GM12878 (cell line): ENCODE measurements around the gene TCEAL4. TPM values are rescaled to one million over a fixed set of nuclear protein-coding genes. Genes with fewer than 3 reads are reported as not detected.

Source experiments
- CBFB ChIP-seq: IDR thresholded peaks from 2 replicates; pipeline ENCODE4 v1.6.1; 2016; ENCODE audit warnings: antibody characterized with exemption, low read depth
- KDM1A ChIP-seq: fragments of 200-600 bp; sonication (generic); IDR thresholded peaks from 2 replicates; pipeline ENCODE4 v1.6.1; 2016; ENCODE audit warnings: borderline replicate concordance
- MEF2A ChIP-seq: IDR thresholded peaks from 2 replicates; pipeline ENCODE4 v1.6.1; 2011; ENCODE audit warnings: low read depth, mild to moderate bottlenecking, low read length, moderate library complexity; ENCODE audit not compliant: insufficient read depth
- MXI1 ChIP-seq: fragments of 150-350 bp; IDR thresholded peaks from 2 replicates; pipeline ENCODE4 v1.6.1; 2011; ENCODE audit warnings: low read depth, mild to moderate bottlenecking, inconsistent platforms, low read length, improper control_type of control experiment
- RB1 ChIP-seq: fragments of 450-650 bp; formaldehyde crosslinking; IDR thresholded peaks from 2 replicates; pipeline ENCODE4 v1.6.1; 2017; ENCODE audit warnings: mild to moderate bottlenecking, borderline replicate concordance
- SMC3 ChIP-seq: IDR thresholded peaks from 2 replicates; pipeline ENCODE4 v1.6.1; 2011; ENCODE audit warnings: low read length, improper control_type of control experiment, borderline replicate concordance
- SUZ12 ChIP-seq: fragments of 200-600 bp; sonication (generic); IDR thresholded peaks from one replicate; pipeline ENCODE4 v1.6.1; 2018; ENCODE audit warnings: antibody characterized with exemption, mild to moderate bottlenecking; ENCODE audit not compliant: unreplicated experiment
- WRNIP1 ChIP-seq: IDR thresholded peaks from 2 replicates; pipeline ENCODE4 v1.6.1; 2011; ENCODE audit warnings: low read depth, low read length, improper control_type of control experiment, borderline replicate concordance
- ZNF207 ChIP-seq: fragments of 450-650 bp; IDR thresholded peaks from 2 replicates; pipeline ENCODE4 v1.6.1; 2014; ENCODE audit warnings: antibody characterized with exemption, mild to moderate bottlenecking, borderline replicate concordance
- polyA plus RNA-seq, 11 experiments: library from polyadenylated mRNA; depleted of rRNA in 4 of 11; unstranded in 6 of 11; stranded (reverse) in 5 of 11; fragments of >200 nt; fragmentation: Nextera tagmentation in 4 of 11; fragmentation: Illumina TruSeq in 1 of 11; extraction: Ambion mirVana in 4 of 11; extraction: Trizol in 1 of 11; gene quantifications; 1 replicate in 1 of 11; 2 replicates in 10 of 11; pipeline versions ENCODE4 v1.2.1 to v1.2.3, GENCODE V29; 2011 to 2016; ENCODE audit warnings: inconsistent platforms in 2 of 11, missing spikeins in 2 of 11, low read depth in 1 of 11
- total RNA-seq, 4 experiments: library from RNA; depleted of rRNA in 3 of 4; stranded (reverse); fragments of >200 nt in 3 of 4; fragmentation: Illumina TruSeq in 1 of 4; extraction: Trizol in 1 of 4; gene quantifications; 2 replicates each; pipeline versions ENCODE4 v1.2.1 to v1.2.3, GENCODE V29; 2013 to 2021
- TF ChIP-seq, protein P1 (sequence below): fragments of 450-650 bp; formaldehyde crosslinking; IDR thresholded peaks from 2 replicates; pipeline ENCODE4 v1.4.0; 2020; ENCODE audit warnings: mild to moderate bottlenecking, moderate library complexity
- TF ChIP-seq, protein P2 (sequence below): fragments of 450-650 bp; IDR thresholded peaks from 2 replicates; pipeline ENCODE4 v1.6.1; 2018; ENCODE audit warnings: mild to moderate bottlenecking, low read depth, moderate library complexity; ENCODE audit not compliant: partially characterized antibody
- TF ChIP-seq, protein P3 (sequence below): fragments of 450-650 bp; IDR thresholded peaks from 2 replicates; pipeline ENCODE4 v1.6.1; 2017; ENCODE audit warnings: antibody characterized with exemption, mild to moderate bottlenecking, moderate library complexity
- TF ChIP-seq, protein P4 (sequence below): IDR thresholded peaks from 2 replicates; pipeline ENCODE4 v1.6.1; 2011; ENCODE audit warnings: borderline replicate concordance, low read depth, mild to moderate bottlenecking, moderate library complexity, low read length; ENCODE audit not compliant: insufficient read depth, poor library complexity, severe bottlenecking
- TF ChIP-seq, protein P5 (sequence below), 3 experiments: IDR thresholded peaks in 2 of 3; conservative IDR thresholded peaks in 1 of 3; 2 replicates each; pipeline ENCODE4 v1.5.1; 2011; ENCODE audit warnings: low read depth in 3 of 3, low read length in 3 of 3, mild to moderate bottlenecking in 3 of 3, control low read depth in 2 of 3, moderate library complexity in 2 of 3, inconsistent platforms in 1 of 3, mixed read lengths in 1 of 3; ENCODE audit not compliant: control insufficient read depth in 2 of 3, insufficient read depth in 1 of 3; ENCODE audit errors: extremely low read depth in 1 of 3

The TCEAL4 gene
- total and polyA plus RNA-seq, 10 of the 15 experiments (the other 5 are each of a cell fraction or from before 2014, with no cell fraction given), result 9.6 to 63.8 (median 32.1) TPM

DNA sequence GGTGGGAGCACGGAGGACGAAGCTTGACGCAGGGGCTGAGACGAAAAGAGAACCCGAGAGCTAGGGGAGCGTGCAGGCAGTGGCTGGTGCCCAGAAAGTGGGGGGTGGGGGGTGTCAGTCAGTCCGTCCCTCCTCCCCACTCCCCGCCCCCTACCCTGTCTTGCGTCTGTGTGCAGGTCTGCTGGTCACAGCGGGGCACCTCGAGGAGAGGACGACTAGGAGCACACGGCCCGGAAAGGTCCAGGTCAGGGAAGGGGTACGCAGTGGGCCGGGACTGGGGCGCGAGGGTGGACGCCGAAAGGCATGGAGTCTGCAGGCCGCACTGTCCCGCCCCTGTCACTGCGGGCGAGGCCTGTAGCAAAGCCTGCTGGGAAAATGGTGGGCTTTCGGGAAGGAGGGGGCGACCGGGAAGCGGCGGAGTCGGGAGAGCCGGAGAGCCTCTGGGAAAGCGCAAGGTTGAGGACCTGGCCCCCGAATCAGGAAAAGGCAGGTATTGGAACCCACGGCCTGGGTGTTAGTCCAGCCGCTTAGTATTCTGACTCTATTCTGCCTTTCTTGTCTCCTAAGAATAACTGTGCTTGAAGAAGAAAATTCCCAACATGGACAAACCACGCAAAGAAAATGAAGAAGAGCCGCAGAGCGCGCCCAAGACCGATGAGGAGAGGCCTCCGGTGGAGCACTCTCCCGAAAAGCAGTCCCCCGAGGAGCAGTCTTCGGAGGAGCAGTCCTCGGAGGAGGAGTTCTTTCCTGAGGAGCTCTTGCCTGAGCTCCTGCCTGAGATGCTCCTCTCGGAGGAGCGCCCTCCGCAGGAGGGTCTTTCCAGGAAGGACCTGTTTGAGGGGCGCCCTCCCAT, 44.2 kb downstream of the TCEAL4 start (continued):
- TF ChIP-seq, protein P1, sequence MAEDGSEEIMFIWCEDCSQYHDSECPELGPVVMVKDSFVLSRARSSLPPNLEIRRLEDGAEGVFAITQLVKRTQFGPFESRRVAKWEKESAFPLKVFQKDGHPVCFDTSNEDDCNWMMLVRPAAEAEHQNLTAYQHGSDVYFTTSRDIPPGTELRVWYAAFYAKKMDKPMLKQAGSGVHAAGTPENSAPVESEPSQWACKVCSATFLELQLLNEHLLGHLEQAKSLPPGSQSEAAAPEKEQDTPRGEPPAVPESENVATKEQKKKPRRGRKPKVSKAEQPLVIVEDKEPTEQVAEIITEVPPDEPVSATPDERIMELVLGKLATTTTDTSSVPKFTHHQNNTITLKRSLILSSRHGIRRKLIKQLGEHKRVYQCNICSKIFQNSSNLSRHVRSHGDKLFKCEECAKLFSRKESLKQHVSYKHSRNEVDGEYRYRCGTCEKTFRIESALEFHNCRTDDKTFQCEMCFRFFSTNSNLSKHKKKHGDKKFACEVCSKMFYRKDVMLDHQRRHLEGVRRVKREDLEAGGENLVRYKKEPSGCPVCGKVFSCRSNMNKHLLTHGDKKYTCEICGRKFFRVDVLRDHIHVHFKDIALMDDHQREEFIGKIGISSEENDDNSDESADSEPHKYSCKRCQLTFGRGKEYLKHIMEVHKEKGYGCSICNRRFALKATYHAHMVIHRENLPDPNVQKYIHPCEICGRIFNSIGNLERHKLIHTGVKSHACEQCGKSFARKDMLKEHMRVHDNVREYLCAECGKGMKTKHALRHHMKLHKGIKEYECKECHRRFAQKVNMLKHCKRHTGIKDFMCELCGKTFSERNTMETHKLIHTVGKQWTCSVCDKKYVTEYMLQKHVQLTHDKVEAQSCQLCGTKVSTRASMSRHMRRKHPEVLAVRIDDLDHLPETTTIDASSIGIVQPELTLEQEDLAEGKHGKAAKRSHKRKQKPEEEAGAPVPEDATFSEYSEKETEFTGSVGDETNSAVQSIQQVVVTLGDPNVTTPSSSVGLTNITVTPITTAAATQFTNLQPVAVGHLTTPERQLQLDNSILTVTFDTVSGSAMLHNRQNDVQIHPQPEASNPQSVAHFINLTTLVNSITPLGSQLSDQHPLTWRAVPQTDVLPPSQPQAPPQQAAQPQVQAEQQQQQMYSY, result no peak
- no peak for TF ChIP-seq MEF2A
- no peak for TF ChIP-seq SUZ12
- no peak for TF ChIP-seq KDM1A
- TF ChIP-seq, protein P2, sequence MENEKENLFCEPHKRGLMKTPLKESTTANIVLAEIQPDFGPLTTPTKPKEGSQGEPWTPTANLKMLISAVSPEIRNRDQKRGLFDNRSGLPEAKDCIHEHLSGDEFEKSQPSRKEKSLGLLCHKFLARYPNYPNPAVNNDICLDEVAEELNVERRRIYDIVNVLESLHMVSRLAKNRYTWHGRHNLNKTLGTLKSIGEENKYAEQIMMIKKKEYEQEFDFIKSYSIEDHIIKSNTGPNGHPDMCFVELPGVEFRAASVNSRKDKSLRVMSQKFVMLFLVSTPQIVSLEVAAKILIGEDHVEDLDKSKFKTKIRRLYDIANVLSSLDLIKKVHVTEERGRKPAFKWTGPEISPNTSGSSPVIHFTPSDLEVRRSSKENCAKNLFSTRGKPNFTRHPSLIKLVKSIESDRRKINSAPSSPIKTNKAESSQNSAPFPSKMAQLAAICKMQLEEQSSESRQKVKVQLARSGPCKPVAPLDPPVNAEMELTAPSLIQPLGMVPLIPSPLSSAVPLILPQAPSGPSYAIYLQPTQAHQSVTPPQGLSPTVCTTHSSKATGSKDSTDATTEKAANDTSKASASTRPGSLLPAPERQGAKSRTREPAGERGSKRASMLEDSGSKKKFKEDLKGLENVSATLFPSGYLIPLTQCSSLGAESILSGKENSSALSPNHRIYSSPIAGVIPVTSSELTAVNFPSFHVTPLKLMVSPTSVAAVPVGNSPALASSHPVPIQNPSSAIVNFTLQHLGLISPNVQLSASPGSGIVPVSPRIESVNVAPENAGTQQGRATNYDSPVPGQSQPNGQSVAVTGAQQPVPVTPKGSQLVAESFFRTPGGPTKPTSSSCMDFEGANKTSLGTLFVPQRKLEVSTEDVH, result no peak
- no peak for TF ChIP-seq RB1
- TF ChIP-seq WRNIP1, result no peak
- TF ChIP-seq CBFB, result no peak
- TF ChIP-seq, protein P3, sequence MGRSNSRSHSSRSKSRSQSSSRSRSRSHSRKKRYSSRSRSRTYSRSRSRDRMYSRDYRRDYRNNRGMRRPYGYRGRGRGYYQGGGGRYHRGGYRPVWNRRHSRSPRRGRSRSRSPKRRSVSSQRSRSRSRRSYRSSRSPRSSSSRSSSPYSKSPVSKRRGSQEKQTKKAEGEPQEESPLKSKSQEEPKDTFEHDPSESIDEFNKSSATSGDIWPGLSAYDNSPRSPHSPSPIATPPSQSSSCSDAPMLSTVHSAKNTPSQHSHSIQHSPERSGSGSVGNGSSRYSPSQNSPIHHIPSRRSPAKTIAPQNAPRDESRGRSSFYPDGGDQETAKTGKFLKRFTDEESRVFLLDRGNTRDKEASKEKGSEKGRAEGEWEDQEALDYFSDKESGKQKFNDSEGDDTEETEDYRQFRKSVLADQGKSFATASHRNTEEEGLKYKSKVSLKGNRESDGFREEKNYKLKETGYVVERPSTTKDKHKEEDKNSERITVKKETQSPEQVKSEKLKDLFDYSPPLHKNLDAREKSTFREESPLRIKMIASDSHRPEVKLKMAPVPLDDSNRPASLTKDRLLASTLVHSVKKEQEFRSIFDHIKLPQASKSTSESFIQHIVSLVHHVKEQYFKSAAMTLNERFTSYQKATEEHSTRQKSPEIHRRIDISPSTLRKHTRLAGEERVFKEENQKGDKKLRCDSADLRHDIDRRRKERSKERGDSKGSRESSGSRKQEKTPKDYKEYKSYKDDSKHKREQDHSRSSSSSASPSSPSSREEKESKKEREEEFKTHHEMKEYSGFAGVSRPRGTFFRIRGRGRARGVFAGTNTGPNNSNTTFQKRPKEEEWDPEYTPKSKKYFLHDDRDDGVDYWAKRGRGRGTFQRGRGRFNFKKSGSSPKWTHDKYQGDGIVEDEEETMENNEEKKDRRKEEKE, result no peak
- TF ChIP-seq SMC3, result no peak; the same call in 1 of the 2 replicates
- TF ChIP-seq ZNF207, result no peak
- TF ChIP-seq MXI1, result no peak
- TF ChIP-seq, protein P4, sequence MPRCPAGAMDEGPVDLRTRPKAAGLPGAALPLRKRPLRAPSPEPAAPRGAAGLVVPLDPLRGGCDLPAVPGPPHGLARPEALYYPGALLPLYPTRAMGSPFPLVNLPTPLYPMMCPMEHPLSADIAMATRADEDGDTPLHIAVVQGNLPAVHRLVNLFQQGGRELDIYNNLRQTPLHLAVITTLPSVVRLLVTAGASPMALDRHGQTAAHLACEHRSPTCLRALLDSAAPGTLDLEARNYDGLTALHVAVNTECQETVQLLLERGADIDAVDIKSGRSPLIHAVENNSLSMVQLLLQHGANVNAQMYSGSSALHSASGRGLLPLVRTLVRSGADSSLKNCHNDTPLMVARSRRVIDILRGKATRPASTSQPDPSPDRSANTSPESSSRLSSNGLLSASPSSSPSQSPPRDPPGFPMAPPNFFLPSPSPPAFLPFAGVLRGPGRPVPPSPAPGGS, result no peak
- TF ChIP-seq, protein P5, sequence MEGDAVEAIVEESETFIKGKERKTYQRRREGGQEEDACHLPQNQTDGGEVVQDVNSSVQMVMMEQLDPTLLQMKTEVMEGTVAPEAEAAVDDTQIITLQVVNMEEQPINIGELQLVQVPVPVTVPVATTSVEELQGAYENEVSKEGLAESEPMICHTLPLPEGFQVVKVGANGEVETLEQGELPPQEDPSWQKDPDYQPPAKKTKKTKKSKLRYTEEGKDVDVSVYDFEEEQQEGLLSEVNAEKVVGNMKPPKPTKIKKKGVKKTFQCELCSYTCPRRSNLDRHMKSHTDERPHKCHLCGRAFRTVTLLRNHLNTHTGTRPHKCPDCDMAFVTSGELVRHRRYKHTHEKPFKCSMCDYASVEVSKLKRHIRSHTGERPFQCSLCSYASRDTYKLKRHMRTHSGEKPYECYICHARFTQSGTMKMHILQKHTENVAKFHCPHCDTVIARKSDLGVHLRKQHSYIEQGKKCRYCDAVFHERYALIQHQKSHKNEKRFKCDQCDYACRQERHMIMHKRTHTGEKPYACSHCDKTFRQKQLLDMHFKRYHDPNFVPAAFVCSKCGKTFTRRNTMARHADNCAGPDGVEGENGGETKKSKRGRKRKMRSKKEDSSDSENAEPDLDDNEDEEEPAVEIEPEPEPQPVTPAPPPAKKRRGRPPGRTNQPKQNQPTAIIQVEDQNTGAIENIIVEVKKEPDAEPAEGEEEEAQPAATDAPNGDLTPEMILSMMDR (IDR thresholded peaks at IDR 0.05 in 2 of 3, conservative IDR thresholded peaks at IDR 0.05 in 1 of 3; ENCODE audit: control insufficient read depth in 2 of 3, extremely low read depth in 1 of 3, insufficient read depth in 1 of 3, low read depth in 3 of 3, low read length in 3 of 3), result peak in 2 of 3 experiments; percentile 15 to 39; a peak in 2 of 6 replicates
